PC-9 (cell line): ENCODE results near the gene TNFSF12. TPM values are rescaled to one million over a fixed set of nuclear protein-coding genes. Genes with fewer than 3 reads are reported as not detected.

ENCODE experiments used
- BruUV-seq: library from RNA; stranded (reverse); fragments of 400-500 nt; replicated peaks from 2 replicates; lab custom pipeline; 2021; lab: Mats Ljungman, UMichigan
- CTCF ChIA-PET: fragments of 300-600 bp; sonication (Branson Sonifier 250); formaldehyde crosslinking; loops from one replicate; lab custom pipeline; 2022; ENCODE audit warnings: antibody characterized with exemption; lab: Charles Lee
- POLR2A ChIA-PET: fragments of 300-600 bp; sonication (Branson Sonifier 250); formaldehyde crosslinking; loops from one replicate; lab custom pipeline; 2022; ENCODE audit warnings: antibody characterized with exemption; ENCODE audit not compliant: unreplicated experiment; lab: Charles Lee
- DNase-seq, 2 experiments: peaks; one replicate each; pipeline versions ENCODE4 v3.0.0 to v3.0.0-alpha.2; 2015 to 2022; ENCODE audit warnings: mixed read lengths in 1 of 2
- H2AFZ ChIP-seq: fragments of 200-600 bp; sonication (generic); 2 replicates; pipeline ENCODE4 v1.8.1; 2017; ENCODE audit warnings: antibody characterized with exemption
- H3F3A ChIP-seq: fragments of 200-600 bp; sonication (generic); 2 replicates; pipeline ENCODE4 v1.8.1; 2017; ENCODE audit warnings: antibody characterized with exemption, mild to moderate bottlenecking, low read depth; ENCODE audit not compliant: insufficient read depth
- H3K27ac ChIP-seq: fragments of 200-600 bp; sonication (generic); 2 replicates; pipeline ENCODE4 v1.6.1; 2016; ENCODE audit warnings: mixed run types
- H3K27me3 ChIP-seq: fragments of 200-600 bp; sonication (generic); 2 replicates; pipeline ENCODE4 v1.6.1; 2016; ENCODE audit warnings: low read depth, mixed run types; ENCODE audit not compliant: insufficient read depth
- H3K36me3 ChIP-seq: fragments of 200-600 bp; sonication (generic); 2 replicates; pipeline ENCODE4 v1.6.1; 2016; ENCODE audit warnings: low read depth, mixed run types
- H3K4me1 ChIP-seq: fragments of 200-600 bp; sonication (generic); replicated peaks from 2 replicates; pipeline ENCODE4 v1.6.1; 2016; ENCODE audit warnings: mixed run types; ENCODE audit not compliant: insufficient read depth
- H3K4me2 ChIP-seq: fragments of 200-600 bp; sonication (generic); 2 replicates; pipeline ENCODE4 v1.6.1; 2017; ENCODE audit warnings: mixed run types
- H3K4me3 ChIP-seq: fragments of 200-600 bp; sonication (generic); 2 replicates; pipeline ENCODE4 v1.6.1; 2016; ENCODE audit warnings: mixed run types
- H3K79me2 ChIP-seq: fragments of 200-600 bp; sonication (generic); 2 replicates; pipeline ENCODE4 v1.6.1; 2017; ENCODE audit warnings: low read depth, mixed run types
- H3K9me2 ChIP-seq: fragments of 200-600 bp; sonication (generic); 2 replicates; pipeline ENCODE4 v1.8.1; 2017; ENCODE audit warnings: mild to moderate bottlenecking; ENCODE audit not compliant: insufficient read depth
- H3K9me3 ChIP-seq: fragments of 200-600 bp; sonication (generic); 2 replicates; pipeline ENCODE4 v1.8.1; 2016; ENCODE audit warnings: low read depth; ENCODE audit not compliant: insufficient read depth
- H4K20me1 ChIP-seq: fragments of 200-600 bp; sonication (generic); 2 replicates; pipeline ENCODE4 v1.8.1; 2017; ENCODE audit not compliant: insufficient read depth
- CTCF ChIP-seq: fragments of 200-600 bp; sonication (generic); conservative IDR thresholded peaks from 2 replicates; pipeline ENCODE4 v1.6.1; 2017; ENCODE audit warnings: mixed run types, antibody characterized with exemption, mild to moderate bottlenecking, moderate library complexity
- EZH2 ChIP-seq: fragments of 200-600 bp; sonication (generic); IDR thresholded peaks from 2 replicates; pipeline ENCODE4 v1.8.0; 2017; ENCODE audit warnings: antibody characterized with exemption, low read depth
- intact Hi-C: fragments of 100-400 bp; cut with micrococcal nuclease; formaldehyde crosslinking; loops from one replicate; pipeline ENCODE4 v1.10.0; 2022; ENCODE audit not compliant: unreplicated experiment
- total RNA-seq: library from RNA; stranded (reverse); gene quantifications from 2 replicates; pipeline ENCODE4 v1.2.3, GENCODE V29; 2021

TNFSF12 gene
- total RNA-seq, 1 experiment from 2014 or later, result 14.3 TPM

- no TSS peak for BruUV-seq
- Histone ChIP-seq H3K27ac (peak overlapping the region; percentile 97), H3F3A (peaks cover 48% of the 10 kb centered on the region), H3K9me2 (no peaks in the 10 kb centered on the region), H4K20me1 (no peaks in the 10 kb centered on the region; the same call in 1 of the 2 replicates), H3K4me3 (peak overlapping the region; percentile 83; the same call in 1 of the 2 replicates), H3K9me3 (no peaks in the 10 kb centered on the region), H2AFZ (no peak overlapping the region), H3K4me1 (peaks cover 46% of the 10 kb centered on the region), H3K4me2 (peak overlapping the region; percentile 91), H3K27me3 (no peaks in the 10 kb centered on the region), H3K79me2 (peaks cover 43% of the 10 kb centered on the region), H3K36me3 (no peaks in the 10 kb centered on the region)
- POLR2A ChIA-PET, result interaction anchor here (0.6 kb wide), 1 partner anchor 154 kb away, joined by 3 read pairs; no protein-coding TSS in a partner anchor
- intact Hi-C loops, result loop anchor here (1.0 to 10.0 kb wide), 5 partner anchors 15 to 543 kb away; partner anchors contain the start of genes CHD3, CYB5D1, DNAH2 and NAA38
- DNase-seq, result peak; percentile 45 to 71
- TF ChIP-seq EZH2 (no peak), CTCF (no peak)
- CTCF ChIA-PET, result interaction anchor here (0.6 to 0.9 kb wide), 4 partner anchors 27 to 129 kb away, joined by 3 to 4 read pairs (median 4); no protein-coding TSS in a partner anchor
Measured at GRCh38 chr17:7587420-7588151, 38.7 kb downstream of the TNFSF12 start.

GRCh38 chr17:7588553-7589203 lies 39.8 kb downstream of the TNFSF12 start:
- Histone ChIP-seq H2AFZ (no peak overlapping the region), H4K20me1 (no peaks in the 10 kb centered on the region; the same call in 1 of the 2 replicates), H3K4me2 (peak overlapping the region; percentile 91), H3K27me3 (no peaks in the 10 kb centered on the region), H3K4me1 (peaks cover 39% of the 10 kb centered on the region), H3F3A (peaks cover 48% of the 10 kb centered on the region), H3K9me3 (no peaks in the 10 kb centered on the region), H3K79me2 (peaks cover 43% of the 10 kb centered on the region), H3K27ac (peak overlapping the region; percentile 97), H3K9me2 (no peaks in the 10 kb centered on the region), H3K4me3 (peak overlapping the region; percentile 83), H3K36me3 (no peaks in the 10 kb centered on the region)
- ChIA-PET CTCF (interaction anchor here (0.5 to 1.4 kb wide), 5 partner anchors 10 to 184 kb away, joined by 3 to 7 read pairs (median 3); partner anchors contain the start of genes CD68, CHRNB1, TMEM256 and TP53), POLR2A (interaction anchor here (0.6 to 1.5 kb wide), 7 partner anchors 9 to 337 kb away, joined by 4 to 22 read pairs (median 6); partner anchors contain the start of genes CD68, CTDNEP1, FXR2 and TP53)
- intact Hi-C loops, result loop anchor here (1.0 to 10.0 kb wide), 8 partner anchors 27 to 544 kb away; partner anchors contain the start of genes CHD3, CYB5D1, DNAH2 and KCTD11
- no TSS peak for BruUV-seq
- no peak for TF ChIP-seq CTCF
- no peak for TF ChIP-seq EZH2
- peak in 1 of 2 experiments; percentile 44 for DNase-seq
